Right lobe of liver (tissue), 6 donors: ENCODE results near the gene ATP5F1E. TPM values are rescaled to one million over a fixed set of nuclear protein-coding genes. Genes with fewer than 3 reads are reported as not detected.
"Not testable (repeated sequence)": the region's sequence is repeated elsewhere in the genome, so short reads cannot be mapped to it uniquely, and the experiment has no call there.

Source experiments
- ATAC-seq, 4 donors: fragments of 200-7000 bp; cut with Tn5 transposase; one replicate each; pipeline ENCODE4 v1.9.1; 2020; ENCODE audit warnings: mild to moderate bottlenecking in 4 of 4, moderate library complexity in 4 of 4
- DNase-seq, 3 donors: peaks; one replicate each; pipeline ENCODE4 v3.0.0-alpha.2; 2020
- H3K27ac ChIP-seq, 3 donors: fragments of 200-600 bp; one replicate each; pipeline ENCODE4 v1.8.0; 2022
- H3K27me3 ChIP-seq, 2 donors: fragments of 200-600 bp; one replicate each; pipeline ENCODE4 v1.8.0; 2022
- H3K36me3 ChIP-seq, 4 donors: fragments of 200-600 bp; sonication (generic) in 1 of 4; one replicate each; pipeline versions ENCODE4 v1.5.1 to v1.8.0; 2017 to 2022; ENCODE audit warnings: control low read depth in 1 of 4
- H3K4me1 ChIP-seq, 4 donors: fragments of 200-600 bp; sonication (generic) in 1 of 4; one replicate each; pipeline versions ENCODE4 v1.5.1 to v1.8.0; 2017 to 2022; ENCODE audit warnings: control low read depth in 1 of 4
- H3K4me3 ChIP-seq, 3 donors: fragments of 200-600 bp; one replicate each; pipeline ENCODE4 v1.8.0; 2022
- H3K9me3 ChIP-seq, 4 donors: fragments of 200-600 bp; sonication (generic) in 1 of 4; one replicate each; pipeline versions ENCODE4 v1.5.1 to v1.8.0; 2017 to 2022; ENCODE audit warnings: control low read depth in 1 of 4
- POLR2A ChIP-seq: fragments of 450-650 bp; IDR thresholded peaks from one replicate; pipeline ENCODE4 v1.6.1; 2017; ENCODE audit warnings: antibody characterized with exemption, mild to moderate bottlenecking
- WGBS: methylation state at CpG from one replicate; pipeline ENCODE4 v1.1.6; 2018; ENCODE audit warnings: low coverage, low lambda C conversion rate; ENCODE audit not compliant: insufficient coverage; ENCODE audit errors: missing lambda C conversion rate; 5-methylcytosine and 5-hydroxymethylcytosine counted together
- intact Hi-C, 2 donors: fragments of 100-400 bp; cut with DNase I; formaldehyde crosslinking; loops; one replicate each; pipeline versions ENCODE4 v1.11.2 to v1.14.1; 2022
- total RNA-seq, 6 experiments: library from RNA; depleted of rRNA in 2 of 6; stranded (reverse); fragments of >200 nt in 2 of 6; fragmentation: NEBNext Ultra II Directional in 3 of 6; extraction: Animal tissue kit (Norgen Biotek cat#: 25700) in 3 of 6; gene quantifications; one replicate each; pipeline versions ENCODE4 v1.1.0 to v1.2.4, GENCODE V29; 2016 to 2023
- TF ChIP-seq, protein P1 (sequence below), 4 donors: fragments of 200-600 bp in 3 of 4; fragments of 450-650 bp in 1 of 4; IDR thresholded peaks; one replicate each; pipeline versions ENCODE4 v1.5.1 to v1.8.0; 2016 to 2022; ENCODE audit warnings: antibody characterized with exemption in 4 of 4, mild to moderate bottlenecking in 2 of 4
- donor health status: DM: no; HTN: yes; CAD: no.
- donor health status: DM: no; HTN: no; CAD: no.
- donor health status: DM: no; HTN: no; CAD: no.
- donor health status: DM: no; HTN: yes; CAD: no.
- donor health status: DM: no; HTN: yes; CAD: no.

Gene ATP5F1E
- total RNA-seq, 6 experiments from 2014 or later = 15.8 to 34.6 (median 30.5) TPM

DNA sequence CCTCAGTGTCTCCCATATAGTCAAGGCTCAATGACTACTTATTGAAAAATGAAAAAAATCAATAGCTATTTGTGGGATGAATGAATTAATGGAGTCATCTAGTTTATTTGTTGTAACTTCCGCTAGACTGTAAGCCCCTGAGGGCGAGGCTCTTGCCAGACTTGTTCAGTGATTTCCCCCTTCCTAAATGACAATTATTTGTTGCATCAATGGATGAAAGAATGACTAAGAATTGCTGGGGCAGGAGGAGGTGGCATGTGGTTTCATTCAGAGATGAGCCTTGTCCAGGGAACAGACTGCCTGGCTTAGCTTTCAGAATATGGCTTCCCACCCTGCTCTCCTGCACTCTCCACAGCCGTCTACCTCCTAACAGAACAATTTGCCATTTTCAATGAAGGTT, 11.6 kb upstream of the ATP5F1E start:
- H3K4me1 ChIP-seq = peaks cover 0 to 28% (median 7%) of the 10 kb centered on the region in 4 donors
- no peak for ATAC-seq
- no peak overlapping the region for H3K4me3 ChIP-seq
- TF ChIP-seq POLR2A = no peak
- TF ChIP-seq, protein P1, sequence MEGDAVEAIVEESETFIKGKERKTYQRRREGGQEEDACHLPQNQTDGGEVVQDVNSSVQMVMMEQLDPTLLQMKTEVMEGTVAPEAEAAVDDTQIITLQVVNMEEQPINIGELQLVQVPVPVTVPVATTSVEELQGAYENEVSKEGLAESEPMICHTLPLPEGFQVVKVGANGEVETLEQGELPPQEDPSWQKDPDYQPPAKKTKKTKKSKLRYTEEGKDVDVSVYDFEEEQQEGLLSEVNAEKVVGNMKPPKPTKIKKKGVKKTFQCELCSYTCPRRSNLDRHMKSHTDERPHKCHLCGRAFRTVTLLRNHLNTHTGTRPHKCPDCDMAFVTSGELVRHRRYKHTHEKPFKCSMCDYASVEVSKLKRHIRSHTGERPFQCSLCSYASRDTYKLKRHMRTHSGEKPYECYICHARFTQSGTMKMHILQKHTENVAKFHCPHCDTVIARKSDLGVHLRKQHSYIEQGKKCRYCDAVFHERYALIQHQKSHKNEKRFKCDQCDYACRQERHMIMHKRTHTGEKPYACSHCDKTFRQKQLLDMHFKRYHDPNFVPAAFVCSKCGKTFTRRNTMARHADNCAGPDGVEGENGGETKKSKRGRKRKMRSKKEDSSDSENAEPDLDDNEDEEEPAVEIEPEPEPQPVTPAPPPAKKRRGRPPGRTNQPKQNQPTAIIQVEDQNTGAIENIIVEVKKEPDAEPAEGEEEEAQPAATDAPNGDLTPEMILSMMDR (IDR thresholded peaks at IDR 0.05) = no peak
- H3K27ac ChIP-seq = no peak overlapping the region
- 70% methylated on average over 3 of the region's 3 CpGs for WGBS
- no peak for DNase-seq
- no peaks in the 10 kb centered on the region for H3K9me3 ChIP-seq
- H3K36me3 ChIP-seq = no peaks in the 10 kb centered on the region
- no peaks in the 10 kb centered on the region for H3K27me3 ChIP-seq
- intact Hi-C loops = loop anchor here (10.0 kb wide), 2 partner anchors 149 to 159 kb away; no protein-coding TSS in a partner anchor

DNA sequence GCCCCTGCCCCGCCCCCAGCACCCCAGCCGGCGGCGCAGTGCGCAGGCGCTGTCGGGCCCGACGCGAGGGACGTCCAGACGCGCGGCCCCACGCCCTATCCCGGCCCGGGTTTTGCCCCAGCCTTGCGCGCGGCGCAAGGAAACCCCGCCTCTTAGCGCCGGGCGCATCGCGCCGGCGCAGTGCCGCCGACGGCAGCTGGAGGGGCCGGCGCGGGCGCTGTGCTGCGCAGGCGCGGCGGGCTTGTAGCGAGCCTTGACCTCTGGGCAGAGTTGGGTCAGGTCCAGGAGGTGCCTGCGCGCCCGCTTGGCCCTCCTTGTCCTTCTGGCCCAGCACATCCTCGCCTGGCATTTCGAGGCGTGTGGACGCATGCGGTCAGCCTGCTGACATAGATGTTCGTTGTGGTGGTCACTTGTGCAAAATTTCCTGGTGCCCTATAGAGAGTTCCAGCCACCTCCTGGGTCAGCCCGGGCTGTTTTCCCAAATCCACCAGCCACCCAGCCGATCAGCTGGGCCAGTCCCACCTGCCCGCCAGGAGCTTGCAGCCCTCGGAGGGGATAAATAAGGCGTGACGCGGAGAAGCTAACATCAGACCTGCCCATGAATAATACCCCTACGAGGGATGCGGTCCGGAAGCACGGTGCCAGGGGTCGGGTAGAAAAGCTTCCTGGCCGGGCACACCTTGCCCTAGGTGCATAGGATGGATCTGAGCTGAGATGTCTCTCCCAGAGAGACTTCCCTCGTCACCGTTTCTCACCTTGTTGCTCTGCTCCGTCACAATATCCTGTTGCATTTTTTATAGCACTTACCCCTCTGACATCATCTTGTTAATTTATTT, 10.9 kb upstream of the ATP5F1E start:
- H3K27me3 ChIP-seq = no peaks in the 10 kb centered on the region
- H3K36me3 ChIP-seq = peaks cover 0 to 4% (median under 1%) of the 10 kb centered on the region in 4 donors
- DNase-seq (peak; percentile 95 to 97 (median 96)), ATAC-seq (peak; percentile 95 to 98 (median 96))
- WGBS = 46% methylated on average over 5 of the region's 66 CpGs
- peak overlapping the region; percentile 78 to 96 (median 93) for H3K4me3 ChIP-seq
- peaks cover 0 to 28% (median 7%) of the 10 kb centered on the region in 4 donors for H3K4me1 ChIP-seq
- H3K27ac ChIP-seq = peak overlapping the region; percentile 63 to 85 (median 76)
- no peaks in the 10 kb centered on the region for H3K9me3 ChIP-seq
- TF ChIP-seq, protein P1 (IDR thresholded peaks at IDR 0.05) = peak in 2 of 4 donors; percentile 11 to 31
- no peak for TF ChIP-seq POLR2A
- intact Hi-C loops = loop anchor here (10.0 kb wide), 2 partner anchors 148 to 158 kb away; no protein-coding TSS in a partner anchor

DNA sequence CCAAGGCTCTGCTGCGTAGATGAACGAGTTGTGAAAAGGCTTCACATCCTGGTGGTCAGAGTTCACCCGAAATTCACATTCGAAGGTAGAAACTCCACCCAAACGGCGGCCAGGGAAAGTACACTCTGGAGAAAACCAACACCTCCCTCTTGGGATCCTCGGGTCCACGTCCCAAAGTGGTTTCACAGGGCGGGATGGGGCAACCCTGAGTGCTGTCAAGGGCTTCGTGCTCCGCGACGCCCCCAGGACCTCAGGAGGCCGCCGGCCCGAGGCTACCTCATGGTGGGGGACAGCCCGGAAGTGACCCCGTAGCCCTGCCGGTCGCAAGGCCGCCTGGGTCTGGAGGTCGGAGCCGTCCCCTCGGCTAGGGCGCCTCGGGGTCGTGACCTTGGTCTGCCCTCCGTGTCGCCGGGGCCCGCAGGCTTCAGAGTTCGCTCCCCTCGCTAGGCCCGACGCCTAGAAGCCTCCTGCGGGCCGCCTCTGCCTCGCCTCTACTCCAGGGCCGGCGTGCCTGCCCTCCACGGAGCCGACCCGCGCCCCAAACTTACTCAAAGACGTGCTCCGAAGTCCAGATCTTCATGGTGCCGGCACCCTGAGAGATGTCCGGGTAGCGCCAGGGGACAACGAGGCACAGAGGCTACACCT, 10.1 kb upstream of the ATP5F1E start, which contains the start of gene PRELID3B:
PRELID3B (minus strand) TSS at position 636 of the 645 bp plus-strand sequence; CDS start at position 580, 56 bp downstream.
- intact Hi-C loops = loop anchor here (10.0 kb wide), 2 partner anchors 147 to 157 kb away; no protein-coding TSS in a partner anchor
- TF ChIP-seq, protein P1 (IDR thresholded peaks at IDR 0.05) = no peak
- TF ChIP-seq POLR2A = peak; percentile 65
- Histone ChIP-seq H3K9me3 (no peaks in the 10 kb centered on the region), H3K4me1 (peaks cover 0 to 28% (median 7%) of the 10 kb centered on the region in 4 donors), H3K27ac (peak within 1 kb of the TSS; percentile 63 to 85 (median 76)), H3K4me3 (peak within 1 kb of the TSS; percentile 78 to 96 (median 93)), H3K36me3 (peaks cover 5 to 11% (median 7%) of the 10 kb centered on the region in 4 donors), H3K27me3 (no peaks in the 10 kb centered on the region)
- ATAC-seq (peak; percentile 47 to 56 (median 50)), DNase-seq (peak in 1 of 3 donors; percentile 61)
- no CpG with 5 or more reads among the region's 50 CpGs for WGBS

DNA sequence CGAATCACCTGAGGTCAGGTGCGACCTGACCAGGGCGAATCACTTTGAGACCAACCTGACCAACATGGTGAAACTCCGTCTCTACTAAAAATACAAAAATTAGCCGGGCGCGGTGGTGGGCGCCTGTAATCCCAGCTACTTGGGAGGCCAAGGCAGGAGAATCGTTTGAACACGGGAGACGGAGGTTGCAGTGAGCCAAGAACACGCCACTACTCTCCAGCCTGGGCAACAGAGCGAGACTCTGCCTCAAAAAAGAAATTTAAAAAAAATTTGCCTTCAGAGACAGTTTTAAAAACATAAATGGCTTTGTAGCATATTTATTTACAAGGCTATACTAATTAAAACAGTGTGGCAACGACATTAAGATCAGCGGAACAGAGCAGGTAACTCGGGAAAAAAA, 9.4 kb upstream of the ATP5F1E start:
- WGBS = 86% methylated on average over 16 of the region's 16 CpGs
- Histone ChIP-seq H3K4me3 (peak overlapping the region; percentile 78 to 96 (median 93)), H3K4me1 (peaks cover 0 to 28% (median 7%) of the 10 kb centered on the region in 4 donors), H3K36me3 (peaks cover 7 to 18% (median 13%) of the 10 kb centered on the region in 4 donors)
- H3K27ac ChIP-seq, DNase-seq, ATAC-seq, H3K9me3 ChIP-seq, H3K27me3 ChIP-seq: not testable (repeated sequence)
- intact Hi-C loops = loop anchor here (10.0 kb wide), 2 partner anchors 147 to 157 kb away; no protein-coding TSS in a partner anchor
